Measurements from ENCODE around the gene RAX. TPM values are rescaled to one million over a fixed set of nuclear protein-coding genes. Genes with fewer than 3 reads are reported as not detected.

Gene RAX
- total RNA-seq (not detected), polyA plus RNA-seq (not detected), total RNA-seq (not detected)

DNA sequence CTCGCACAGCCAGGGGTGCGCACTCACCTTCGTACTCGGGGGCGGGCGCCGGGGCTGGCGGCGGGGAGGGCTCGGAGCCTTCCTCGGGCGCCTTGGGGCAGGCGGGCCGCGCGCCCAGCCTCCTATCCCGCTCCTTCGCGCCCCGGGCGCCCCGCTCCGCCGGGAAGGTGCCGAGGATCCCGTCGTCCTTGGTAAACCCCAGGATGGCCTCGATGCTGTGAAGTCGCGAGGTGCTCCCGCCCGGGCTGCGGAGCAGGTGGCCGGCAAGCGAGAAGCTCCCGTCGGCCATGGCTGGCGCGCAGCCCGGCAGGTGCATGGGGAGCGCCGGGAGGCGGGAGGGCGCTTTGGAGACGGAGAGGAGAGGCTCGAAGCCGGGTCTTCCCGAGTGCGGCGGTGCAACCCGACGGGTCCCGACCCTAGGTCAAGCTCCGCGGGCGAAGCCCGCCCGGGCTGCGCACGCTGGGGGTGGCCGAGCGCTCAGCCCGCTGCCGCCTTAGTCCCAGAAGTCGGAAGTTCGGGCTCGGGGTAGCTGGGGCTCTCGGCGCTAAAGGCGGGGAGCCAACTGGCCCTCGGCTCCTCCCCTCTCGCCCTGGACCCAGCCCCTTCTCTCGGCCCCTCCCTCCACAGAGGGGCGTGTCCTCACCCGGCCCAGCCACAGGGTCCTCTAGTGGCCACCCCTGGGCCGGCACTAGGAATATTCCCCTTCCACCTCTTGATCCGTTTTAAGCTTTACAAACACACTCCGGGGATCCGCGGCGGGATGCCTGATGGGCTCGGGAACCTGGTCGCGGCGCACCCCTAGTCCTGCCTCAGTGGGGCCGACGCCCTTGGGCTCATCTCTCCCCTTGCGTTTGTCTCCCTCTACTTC, at the start of gene RAX:
Gene RAX (minus strand): TSS at position 564 of the 868 bp plus-strand sequence. CDS start 248 bp downstream, at position 316.
- Histone ChIP-seq H3K27ac (ENCODE audit: low read depth, low read length) (no peak within 1 kb of the TSS), H3K4me1 (ENCODE audit: control insufficient read depth in 2 of 2, insufficient read depth in 2 of 2, low read length in 2 of 2) (no peaks in the 10 kb centered on the region), H3K27me3 (ENCODE audit: control insufficient read depth in 2 of 2, insufficient read depth in 2 of 2, low read length in 2 of 2) (peaks cover 7% of the 10 kb centered on the region in 2 donors), H3K36me3 (ENCODE audit: control insufficient read depth in 2 of 3, insufficient read depth in 3 of 3, low read length in 3 of 3) (no peaks in the 10 kb centered on the region), H3K4me3 (ENCODE audit: low read length) (no peak within 1 kb of the TSS), H3K9me3 (ENCODE audit: control insufficient read depth in 2 of 3, low read length in 3 of 3) (no peaks in the 10 kb centered on the region)
- peak; percentile 55 for ATAC-seq
- H3K27me3 Mint-ChIP-seq: peaks cover 73 to 81% (median 77%) of the 10 kb centered on the region in 5 donors
- peaks cover 16 to 37% (median 19%) of the 10 kb centered on the region in 7 donors for H3K4me1 Mint-ChIP-seq
- peak within 1 kb of the TSS in 1 of 9 donors; percentile 46 for H3K27ac Mint-ChIP-seq
- H3K36me3 Mint-ChIP-seq: peaks cover 0 to 4% (median 0%) of the 10 kb centered on the region in 5 donors
- intact Hi-C loops (cut with micrococcal nuclease): loop anchor here in 1 of 2 donors (5.0 to 10.0 kb wide), 2 partner anchors 422 to 1841 kb away; partner anchors contain the start of gene CCBE1
- peaks cover 0 to 1% (median 0%) of the 10 kb centered on the region in 11 donors for H3K9me3 Mint-ChIP-seq
- ChIA-PET POLR2A (no interaction called here), CTCF (no interaction called here)
- peak within 1 kb of the TSS in 9 of 10 donors; percentile 2 to 71 (median 56) for H3K4me3 Mint-ChIP-seq
- no peak for DNase-seq

- no peaks in the 10 kb centered on the region for H3K36me3 Mint-ChIP-seq
- Histone ChIP-seq H3K9me3 (ENCODE audit: control insufficient read depth in 2 of 3, low read length in 3 of 3) (no peaks in the 10 kb centered on the region), H3K27ac (ENCODE audit: low read depth, low read length) (no peak within 1 kb of the TSS), H3K4me3 (ENCODE audit: low read length) (no peak within 1 kb of the TSS), H3K4me1 (ENCODE audit: control insufficient read depth in 2 of 2, insufficient read depth in 2 of 2, low read length in 2 of 2) (no peaks in the 10 kb centered on the region), H3K36me3 (ENCODE audit: control insufficient read depth in 2 of 3, insufficient read depth in 3 of 3, low read length in 3 of 3) (no peaks in the 10 kb centered on the region), H3K27me3 (ENCODE audit: control insufficient read depth in 2 of 2, insufficient read depth in 2 of 2, low read length in 2 of 2) (no peaks in the 10 kb centered on the region)
- H3K4me3 Mint-ChIP-seq: no peak within 1 kb of the TSS
- no peak within 1 kb of the TSS for H3K27ac Mint-ChIP-seq
- CTCF ChIA-PET: no interaction called here
- POLR2A ChIA-PET: interaction anchor here (0.5 kb wide), 1 partner anchor 29 kb away, joined by 3 read pairs; no protein-coding TSS in a partner anchor
- ATAC-seq: no peak
- H3K4me1 Mint-ChIP-seq: no peaks in the 10 kb centered on the region
- H3K27me3 Mint-ChIP-seq: peaks cover 5 to 42% (median 9%) of the 10 kb centered on the region in 5 donors
- no peaks in the 10 kb centered on the region for H3K9me3 Mint-ChIP-seq
- intact Hi-C loops (cut with micrococcal nuclease): no loop called here
- no peak for DNase-seq
Measured at GRCh38 chr18:59318460-59319050, 45.3 kb upstream of the RAX start, which contains the start of gene CPLX4. CPLX4 (minus strand) TSS chr18:59318649; CDS start chr18:59318462, 187 bp downstream.

- Histone ChIP-seq H3K27ac (ENCODE audit: low read depth, low read length) (no peak overlapping the region), H3K36me3 (ENCODE audit: control insufficient read depth in 2 of 3, insufficient read depth in 3 of 3, low read length in 3 of 3) (no peaks in the 10 kb centered on the region), H3K9me3 (ENCODE audit: control insufficient read depth in 2 of 3, low read length in 3 of 3) (no peaks in the 10 kb centered on the region), H3K27me3 (ENCODE audit: control insufficient read depth in 2 of 2, insufficient read depth in 2 of 2, low read length in 2 of 2) (peaks cover 0 to 10% of the 10 kb centered on the region in 2 donors), H3K4me1 (ENCODE audit: control insufficient read depth in 2 of 2, insufficient read depth in 2 of 2, low read length in 2 of 2) (peaks cover 0 to 4% of the 10 kb centered on the region in 2 donors), H3K4me3 (ENCODE audit: low read length) (no peak overlapping the region)
- peaks cover 29 to 59% (median 38%) of the 10 kb centered on the region in 5 donors for H3K27me3 Mint-ChIP-seq
- intact Hi-C loops (cut with micrococcal nuclease): no loop called here
- H3K4me1 Mint-ChIP-seq: peaks cover 0 to 3% (median 0%) of the 10 kb centered on the region in 7 donors
- ATAC-seq: no peak
- ChIA-PET POLR2A (no interaction called here), CTCF (interaction anchor here (1.0 kb wide), 1 partner anchor 90 kb away, joined by 4 read pairs; no protein-coding TSS in a partner anchor)
- no peak for DNase-seq
- no peak overlapping the region for H3K27ac Mint-ChIP-seq
- H3K4me3 Mint-ChIP-seq: no peak overlapping the region
- no peaks in the 10 kb centered on the region for H3K36me3 Mint-ChIP-seq
- no peaks in the 10 kb centered on the region for H3K9me3 Mint-ChIP-seq
Measured at GRCh38 chr18:59311631-59312030, 38.4 kb upstream of the RAX start.

DNA sequence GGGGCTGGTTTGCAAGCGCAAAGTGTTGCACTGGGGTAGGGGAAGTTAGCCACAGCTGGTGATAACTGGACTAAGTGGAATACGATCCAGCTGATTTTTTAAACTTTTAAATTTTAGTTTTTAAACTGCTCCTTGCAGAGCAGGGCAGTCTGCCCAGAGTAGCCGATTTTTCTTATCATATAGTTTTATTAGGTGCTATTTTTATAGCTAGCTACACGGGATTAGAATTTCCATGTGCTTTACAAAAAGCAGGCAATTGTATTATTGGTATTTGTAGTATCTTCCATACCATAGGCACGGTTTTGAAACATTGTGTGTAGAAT, 35.6 kb upstream of the RAX start:
- Mint-ChIP-seq H3K27me3 (peaks cover 30 to 63% (median 52%) of the 10 kb centered on the region in 5 donors), H3K4me3 (peak overlapping the region in 6 of 10 donors; percentile 46 to 76 (median 61)), H3K36me3 (no peaks in the 10 kb centered on the region), H3K27ac (no peak overlapping the region), H3K9me3 (no peaks in the 10 kb centered on the region), H3K4me1 (peaks cover 0 to 3% (median 0%) of the 10 kb centered on the region in 7 donors)
- Histone ChIP-seq H3K4me1 (ENCODE audit: control insufficient read depth in 2 of 2, insufficient read depth in 2 of 2, low read length in 2 of 2) (peaks cover 0 to 4% of the 10 kb centered on the region in 2 donors), H3K4me3 (ENCODE audit: low read length) (peak overlapping the region; percentile 56), H3K9me3 (ENCODE audit: control insufficient read depth in 2 of 3, low read length in 3 of 3) (no peaks in the 10 kb centered on the region), H3K27ac (ENCODE audit: low read depth, low read length) (no peak overlapping the region), H3K36me3 (ENCODE audit: control insufficient read depth in 2 of 3, insufficient read depth in 3 of 3, low read length in 3 of 3) (no peaks in the 10 kb centered on the region), H3K27me3 (ENCODE audit: control insufficient read depth in 2 of 2, insufficient read depth in 2 of 2, low read length in 2 of 2) (peaks cover 0 to 10% of the 10 kb centered on the region in 2 donors)
- ChIA-PET CTCF (interaction anchor here (0.7 to 4.2 kb wide), 5 partner anchors 8 to 530 kb away, joined by 3 to 68 read pairs (median 3); no protein-coding TSS in a partner anchor), POLR2A (no interaction called here)
- intact Hi-C loops (cut with micrococcal nuclease): loop anchor here (1.0 to 2.0 kb wide), 4 partner anchors 50 to 94 kb away; partner anchors contain the start of gene LMAN1 (in 2 of the 2)
- ATAC-seq: no peak
- DNase-seq: no peak

DNA sequence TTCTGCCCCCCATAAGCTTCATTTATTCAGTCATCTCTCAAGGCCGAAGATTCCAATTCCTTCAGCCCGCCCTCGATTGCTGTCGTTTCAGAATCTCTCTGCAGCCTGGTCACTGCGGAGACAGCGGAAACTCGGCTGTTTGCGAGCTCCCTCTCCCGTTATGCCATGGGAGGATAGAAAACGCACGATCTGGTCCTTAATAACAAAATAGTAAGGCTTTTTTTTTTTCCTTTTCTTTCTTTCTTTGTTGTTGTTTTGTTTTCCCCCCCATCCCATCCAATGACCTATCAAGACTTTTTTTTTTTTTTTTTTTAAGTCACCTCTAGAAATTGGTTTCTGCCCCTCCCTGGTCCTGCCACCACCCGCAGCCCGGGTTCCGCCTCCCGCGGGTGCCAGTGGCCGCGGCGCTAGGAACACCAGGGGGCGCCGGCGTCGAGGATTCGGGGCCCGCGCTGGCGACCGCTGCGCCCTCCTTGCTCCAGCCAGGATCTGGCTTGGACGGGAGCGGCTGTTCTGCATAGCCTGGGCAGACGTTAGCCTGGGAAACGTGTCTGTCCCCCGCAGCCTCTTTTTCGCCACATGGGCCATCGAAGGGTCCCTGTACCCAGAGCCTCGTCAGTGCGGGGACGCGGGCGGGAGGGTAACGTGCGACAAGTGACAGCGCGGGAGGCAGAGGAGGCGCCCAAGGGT, 35.1 kb upstream of the RAX start:
- peaks cover 0 to 10% of the 10 kb centered on the region in 2 donors for H3K27me3 ChIP-seq (ENCODE audit: control insufficient read depth in 2 of 2, insufficient read depth in 2 of 2, low read length in 2 of 2)
- H3K36me3 ChIP-seq (ENCODE audit: control insufficient read depth in 2 of 3, insufficient read depth in 3 of 3, low read length in 3 of 3): no peaks in the 10 kb centered on the region
- Mint-ChIP-seq H3K27me3 (peaks cover 30 to 65% (median 52%) of the 10 kb centered on the region in 5 donors), H3K27ac (peak overlapping the region in 1 of 9 donors; percentile 44), H3K9me3 (no peaks in the 10 kb centered on the region), H3K36me3 (no peaks in the 10 kb centered on the region), H3K4me3 (peak overlapping the region in 9 of 10 donors; percentile 23 to 76 (median 61)), H3K4me1 (peaks cover 0 to 3% (median 0%) of the 10 kb centered on the region in 7 donors)
- ATAC-seq (peak; percentile 89), DNase-seq (peak; percentile 23 to 84 (median 57))
- H3K4me1 ChIP-seq (ENCODE audit: control insufficient read depth in 2 of 2, insufficient read depth in 2 of 2, low read length in 2 of 2): peaks cover 0 to 4% of the 10 kb centered on the region in 2 donors
- intact Hi-C loops (cut with micrococcal nuclease): loop anchor here (1.0 to 2.0 kb wide), 4 partner anchors 50 to 94 kb away; partner anchors contain the start of gene LMAN1 (in 2 of the 2)
- H3K9me3 ChIP-seq (ENCODE audit: control insufficient read depth in 2 of 3, low read length in 3 of 3): no peaks in the 10 kb centered on the region
- POLR2A ChIA-PET: no interaction called here
- CTCF ChIA-PET: interaction anchor here (0.7 to 4.2 kb wide), 5 partner anchors 8 to 531 kb away, joined by 3 to 68 read pairs (median 3); no protein-coding TSS in a partner anchor
- H3K4me3 ChIP-seq (ENCODE audit: low read length): peak overlapping the region; percentile 56
- H3K27ac ChIP-seq (ENCODE audit: low read depth, low read length): no peak overlapping the region

- DNase-seq (no peak), ATAC-seq (no peak)
- peaks cover 0 to 4% of the 10 kb centered on the region in 2 donors for H3K4me1 ChIP-seq (ENCODE audit: control insufficient read depth in 2 of 2, insufficient read depth in 2 of 2, low read length in 2 of 2)
- no peaks in the 10 kb centered on the region for H3K9me3 Mint-ChIP-seq
- H3K27me3 Mint-ChIP-seq: peaks cover 25 to 58% (median 47%) of the 10 kb centered on the region in 5 donors
- H3K27ac Mint-ChIP-seq: no peak overlapping the region
- no peak overlapping the region for H3K27ac ChIP-seq (ENCODE audit: low read depth, low read length)
- intact Hi-C loops (cut with micrococcal nuclease): no loop called here
- no peaks in the 10 kb centered on the region for H3K36me3 ChIP-seq (ENCODE audit: control insufficient read depth in 2 of 3, insufficient read depth in 3 of 3, low read length in 3 of 3)
- no peaks in the 10 kb centered on the region for H3K9me3 ChIP-seq (ENCODE audit: control insufficient read depth in 2 of 3, low read length in 3 of 3)
- no peaks in the 10 kb centered on the region for H3K36me3 Mint-ChIP-seq
- ChIA-PET CTCF (interaction anchor here (4.2 kb wide), 1 partner anchor 96 kb away, joined by 68 read pairs; no protein-coding TSS in a partner anchor), POLR2A (no interaction called here)
- no peak overlapping the region for H3K4me3 ChIP-seq (ENCODE audit: low read length)
- H3K27me3 ChIP-seq (ENCODE audit: control insufficient read depth in 2 of 2, insufficient read depth in 2 of 2, low read length in 2 of 2): peaks cover 0 to 10% of the 10 kb centered on the region in 2 donors
- no peak overlapping the region for H3K4me3 Mint-ChIP-seq
- H3K4me1 Mint-ChIP-seq: peaks cover 0 to 3% (median 0%) of the 10 kb centered on the region in 7 donors
Measured at GRCh38 chr18:59306640-59307039, 33.4 kb upstream of the RAX start.
